Measurements from ENCODE around the gene FAM8A1.
A peak's percentile ranks its signal among the peaks of the same experiment; 100 is the strongest.

FAM8A1 gene

GRCh38 chr6:17610835-17611234 is 10.7 kb downstream of the FAM8A1 start:
- Mint-ChIP-seq H3K36me3 (ENCODE audit: low read depth) (peaks cover 35% of the 10 kb centered on the region), H3K4me1 (no peaks in the 10 kb centered on the region), H3K4me3 (no peak overlapping the region), H3K27me3 (ENCODE audit: low read depth, poor library complexity) (peaks cover 2% of the 10 kb centered on the region), H3K9me3 (no peaks in the 10 kb centered on the region), H3K27ac (no peak overlapping the region)
- DNase-seq: no peak
- TF ChIP-seq, protein P1, sequence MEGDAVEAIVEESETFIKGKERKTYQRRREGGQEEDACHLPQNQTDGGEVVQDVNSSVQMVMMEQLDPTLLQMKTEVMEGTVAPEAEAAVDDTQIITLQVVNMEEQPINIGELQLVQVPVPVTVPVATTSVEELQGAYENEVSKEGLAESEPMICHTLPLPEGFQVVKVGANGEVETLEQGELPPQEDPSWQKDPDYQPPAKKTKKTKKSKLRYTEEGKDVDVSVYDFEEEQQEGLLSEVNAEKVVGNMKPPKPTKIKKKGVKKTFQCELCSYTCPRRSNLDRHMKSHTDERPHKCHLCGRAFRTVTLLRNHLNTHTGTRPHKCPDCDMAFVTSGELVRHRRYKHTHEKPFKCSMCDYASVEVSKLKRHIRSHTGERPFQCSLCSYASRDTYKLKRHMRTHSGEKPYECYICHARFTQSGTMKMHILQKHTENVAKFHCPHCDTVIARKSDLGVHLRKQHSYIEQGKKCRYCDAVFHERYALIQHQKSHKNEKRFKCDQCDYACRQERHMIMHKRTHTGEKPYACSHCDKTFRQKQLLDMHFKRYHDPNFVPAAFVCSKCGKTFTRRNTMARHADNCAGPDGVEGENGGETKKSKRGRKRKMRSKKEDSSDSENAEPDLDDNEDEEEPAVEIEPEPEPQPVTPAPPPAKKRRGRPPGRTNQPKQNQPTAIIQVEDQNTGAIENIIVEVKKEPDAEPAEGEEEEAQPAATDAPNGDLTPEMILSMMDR (IDR thresholded peaks at IDR 0.05): no peak

DNA sequence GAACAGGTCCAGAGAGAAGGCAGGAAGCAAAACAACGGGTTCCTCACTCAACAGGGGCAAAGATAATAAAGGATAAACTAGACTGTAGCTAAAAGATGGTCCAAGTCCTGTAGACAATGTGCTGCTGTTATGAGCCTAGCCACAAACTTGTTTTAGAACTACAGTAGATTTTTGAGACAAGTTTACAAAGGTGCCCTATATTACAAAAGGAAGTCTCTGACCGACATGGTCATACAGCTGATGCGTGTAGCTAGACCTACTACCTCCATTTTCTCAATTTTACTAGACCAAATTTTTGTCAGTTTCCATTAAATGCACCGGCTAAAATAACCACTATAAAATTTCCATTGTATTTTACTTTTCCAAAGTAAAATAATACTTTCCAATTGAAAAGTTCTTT is 11.9 kb downstream of the FAM8A1 start:
- no peaks in the 10 kb centered on the region for H3K4me1 Mint-ChIP-seq
- H3K27me3 Mint-ChIP-seq (ENCODE audit: low read depth, poor library complexity): no peaks in the 10 kb centered on the region
- H3K9me3 Mint-ChIP-seq: no peaks in the 10 kb centered on the region
- H3K36me3 Mint-ChIP-seq (ENCODE audit: low read depth): peaks cover 35% of the 10 kb centered on the region
- DNase-seq: no peak
- peak overlapping the region; percentile 73 for H3K27ac Mint-ChIP-seq
- TF ChIP-seq, protein P1 (IDR thresholded peaks at IDR 0.05): no peak
- no peak overlapping the region for H3K4me3 Mint-ChIP-seq

- Mint-ChIP-seq H3K27me3 (ENCODE audit: low read depth, poor library complexity) (no peaks in the 10 kb centered on the region), H3K9me3 (no peaks in the 10 kb centered on the region), H3K27ac (no peak overlapping the region), H3K36me3 (ENCODE audit: low read depth) (peaks cover 67% of the 10 kb centered on the region), H3K4me1 (no peaks in the 10 kb centered on the region), H3K4me3 (no peak overlapping the region)
- DNase-seq: no peak
- TF ChIP-seq, protein P1 (IDR thresholded peaks at IDR 0.05): no peak
Measured at GRCh38 chr6:17615794-17616193, 15.7 kb downstream of the FAM8A1 start.

GRCh38 chr6:17621003-17621402 is 20.9 kb downstream of the FAM8A1 start:
- Mint-ChIP-seq H3K27me3 (ENCODE audit: low read depth, poor library complexity) (no peaks in the 10 kb centered on the region), H3K4me3 (no peak overlapping the region), H3K36me3 (ENCODE audit: low read depth) (peaks cover 87% of the 10 kb centered on the region), H3K9me3 (no peaks in the 10 kb centered on the region), H3K27ac (no peak overlapping the region), H3K4me1 (no peaks in the 10 kb centered on the region)
- TF ChIP-seq, protein P1 (IDR thresholded peaks at IDR 0.05): no peak
- no peak for DNase-seq

GRCh38 chr6:17622144-17622543 is 22.0 kb downstream of the FAM8A1 start:
- H3K4me3 Mint-ChIP-seq: no peak overlapping the region
- DNase-seq: no peak
- H3K27me3 Mint-ChIP-seq (ENCODE audit: low read depth, poor library complexity): no peaks in the 10 kb centered on the region

GRCh38 chr6:17624396-17624795 is 24.3 kb downstream of the FAM8A1 start:
- no peak overlapping the region for H3K4me3 Mint-ChIP-seq
- no peaks in the 10 kb centered on the region for H3K9me3 Mint-ChIP-seq
- H3K4me1 Mint-ChIP-seq: no peaks in the 10 kb centered on the region
- H3K36me3 Mint-ChIP-seq (ENCODE audit: low read depth): peaks cover 67% of the 10 kb centered on the region
- TF ChIP-seq, protein P1 (IDR thresholded peaks at IDR 0.05): no peak
- H3K27ac Mint-ChIP-seq: peak overlapping the region; percentile 15
- no peaks in the 10 kb centered on the region for H3K27me3 Mint-ChIP-seq (ENCODE audit: low read depth, poor library complexity)
- no peak for DNase-seq

More at GRCh38 chr6:17622144-17622543, 22.0 kb downstream of the FAM8A1 start:
- Mint-ChIP-seq H3K27ac (no peak overlapping the region), H3K9me3 (no peaks in the 10 kb centered on the region), H3K36me3 (ENCODE audit: low read depth) (peaks cover 78% of the 10 kb centered on the region), H3K4me1 (no peaks in the 10 kb centered on the region)
- TF ChIP-seq, protein P1 (IDR thresholded peaks at IDR 0.05): no peak

Measured in nephron progenitor cell (in vitro differentiated cells).